ENCODE results near the gene PRKCQ.

DNA sequence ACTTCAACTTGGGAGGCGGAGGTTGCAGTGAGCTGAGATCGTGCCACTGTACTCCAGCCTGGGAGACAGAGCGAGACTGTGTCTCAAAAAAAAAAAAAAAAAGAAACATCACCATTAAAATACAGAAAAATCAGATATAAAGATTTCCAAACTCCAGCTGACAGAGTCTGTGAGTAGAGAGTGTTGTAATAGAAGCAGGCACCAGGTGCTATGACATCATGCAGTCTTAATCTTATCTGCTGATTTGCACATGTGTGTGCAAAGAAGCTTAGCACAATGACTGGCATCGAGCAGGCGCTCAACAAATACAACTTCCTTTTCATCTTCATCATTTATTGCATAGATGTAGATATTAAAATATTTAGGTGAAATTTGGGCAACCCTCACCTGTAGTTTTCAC, 92.2 kb downstream of the PRKCQ start:
- no peak for TF ChIP-seq CTCF (IDR thresholded peaks at IDR 0.05; ENCODE audit: insufficient read depth, low read length, poor library complexity, severe bottlenecking)
- TF ChIP-seq EZH2phosphoT487 (conservative IDR thresholded peaks at IDR 0.05; ENCODE audit: low read length) = no peak
